IPS DF 6.9 (cell line): ENCODE data around the gene DTNB.

Source experiments
- DNase-seq: peaks from one replicate; pipeline ENCODE4 v3.0.0-alpha.2; 2013; ENCODE audit warnings: low read depth, low spot score
- H3K27ac ChIP-seq: one replicate; pipeline ENCODE4 v1.5.1; 2013; ENCODE audit warnings: low read length, control low read depth
- H3K27me3 ChIP-seq: 2 replicates; pipeline ENCODE4 v1.6.1; 2013; ENCODE audit warnings: mild to moderate bottlenecking, low read length; ENCODE audit not compliant: control insufficient read depth, insufficient read depth
- H3K36me3 ChIP-seq: 2 replicates; pipeline ENCODE4 v1.6.1; 2013; ENCODE audit warnings: low read length; ENCODE audit not compliant: control insufficient read depth, insufficient read depth
- H3K4me1 ChIP-seq: 2 replicates; pipeline ENCODE4 v1.6.1; 2013; ENCODE audit warnings: low read length; ENCODE audit not compliant: control insufficient read depth, insufficient read depth
- H3K4me3 ChIP-seq: 2 replicates; pipeline ENCODE4 v1.5.1; 2013; ENCODE audit warnings: mild to moderate bottlenecking, low read length
- H3K9me3 ChIP-seq: 2 replicates; pipeline ENCODE4 v1.6.1; 2013; ENCODE audit warnings: low read length, inconsistent platforms; ENCODE audit not compliant: control insufficient read depth, insufficient read depth
- WGBS: extraction: QIAGEN DNeasy Blood & Tissue Kit; methylation state at CpG from one replicate; pipeline ENCODE4 v1.1.7; 2013; ENCODE audit warnings: mixed read lengths, missing lambda C conversion rate; ENCODE audit not compliant: insufficient read length, insufficient coverage; 5-methylcytosine and 5-hydroxymethylcytosine counted together

Gene DTNB

DNA sequence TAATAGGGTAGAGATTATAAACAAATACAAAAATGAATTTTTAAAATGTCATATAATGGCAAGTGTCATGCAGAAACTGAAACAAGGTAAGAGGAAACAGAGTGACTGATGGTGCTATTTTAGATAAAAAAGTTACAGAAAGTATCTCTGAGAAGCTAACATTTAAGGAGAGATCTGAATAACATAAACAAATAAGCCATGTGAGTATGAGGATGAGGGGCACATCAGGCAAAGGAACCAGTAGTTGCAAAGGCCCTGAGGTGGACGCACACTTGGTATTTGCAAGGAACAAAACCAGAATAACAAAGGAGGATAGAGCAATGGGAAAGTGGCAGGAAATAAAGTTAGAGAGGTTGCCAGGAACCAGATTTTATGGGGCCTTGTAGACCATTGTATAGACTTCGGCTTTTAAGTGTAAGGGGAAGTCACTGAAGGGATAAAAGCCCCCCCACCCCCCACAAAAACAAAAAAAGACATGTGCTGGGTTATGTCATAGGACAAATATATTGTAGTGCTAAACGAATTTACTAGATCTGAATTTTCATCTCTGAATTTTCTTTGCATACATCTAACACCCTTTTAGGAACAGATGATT, 159.2 kb downstream of the DTNB start:
- H3K27me3 ChIP-seq: no peaks in the 10 kb centered on the region
- no peak overlapping the region for H3K4me3 ChIP-seq
- H3K9me3 ChIP-seq: no peaks in the 10 kb centered on the region
- no CpG with 5 or more reads among the region's 3 CpGs for WGBS
- no peaks in the 10 kb centered on the region for H3K36me3 ChIP-seq
- no peaks in the 10 kb centered on the region for H3K4me1 ChIP-seq
- H3K27ac ChIP-seq: no peak overlapping the region
- DNase-seq: no peak

- Histone ChIP-seq H3K36me3 (no peaks in the 10 kb centered on the region), H3K27me3 (no peaks in the 10 kb centered on the region), H3K4me1 (no peaks in the 10 kb centered on the region), H3K9me3 (no peaks in the 10 kb centered on the region), H3K27ac (no peak overlapping the region), H3K4me3 (no peak overlapping the region)
- DNase-seq: no peak
- no CpG with 5 or more reads among the region's 3 CpGs for WGBS
Measured at GRCh38 chr2:25512707-25513106, 160.7 kb downstream of the DTNB start.

DNA sequence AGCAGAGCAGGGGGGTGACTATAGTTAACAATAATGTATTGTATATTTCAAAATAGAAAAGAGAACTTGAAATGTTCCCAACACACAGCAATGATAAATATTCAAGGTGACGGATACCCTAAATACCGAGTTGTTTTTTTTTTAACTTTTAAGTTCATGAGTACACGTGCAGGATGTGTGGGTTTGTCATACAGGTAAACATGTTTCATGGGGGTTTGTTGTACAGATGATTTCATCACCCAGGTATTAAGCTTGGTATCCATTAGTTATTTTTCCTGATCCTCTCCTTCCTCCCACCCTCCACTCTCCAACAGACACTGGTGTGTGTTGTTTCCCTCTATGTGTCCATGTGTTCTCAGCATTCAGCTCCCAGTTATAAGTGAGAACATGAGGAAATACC, 167.2 kb downstream of the DTNB start:
- no peaks in the 10 kb centered on the region for H3K4me1 ChIP-seq
- no peaks in the 10 kb centered on the region for H3K27me3 ChIP-seq
- H3K36me3 ChIP-seq: no peaks in the 10 kb centered on the region
- WGBS: no CpG with 5 or more reads among the region's 3 CpGs
- no peak overlapping the region for H3K27ac ChIP-seq
- no peaks in the 10 kb centered on the region for H3K9me3 ChIP-seq
- H3K4me3 ChIP-seq: no peak overlapping the region
- no peak for DNase-seq

DNA sequence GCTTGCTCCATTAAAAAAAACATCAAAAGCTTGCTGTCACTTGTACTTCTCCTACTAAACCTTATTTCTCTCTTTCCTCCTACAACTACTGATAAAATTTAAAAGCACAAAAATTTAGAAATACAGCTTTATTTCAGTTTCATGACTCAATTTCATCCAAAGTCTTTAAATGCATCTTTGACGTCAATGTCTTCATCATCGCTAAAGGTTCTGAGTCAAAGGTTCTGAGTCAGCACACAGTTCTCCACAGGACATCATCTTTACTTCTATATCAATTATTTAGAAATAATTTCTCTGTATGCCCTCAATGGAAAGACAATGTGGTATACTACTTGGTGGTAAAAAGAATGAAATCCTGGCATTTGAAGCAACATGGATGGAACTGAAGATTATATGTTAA, 167.8 kb downstream of the DTNB start:
- no peaks in the 10 kb centered on the region for H3K9me3 ChIP-seq
- no peak for DNase-seq
- no CpG with 5 or more reads among the region's 2 CpGs for WGBS
- H3K4me1 ChIP-seq: no peaks in the 10 kb centered on the region
- no peak overlapping the region for H3K27ac ChIP-seq
- no peaks in the 10 kb centered on the region for H3K36me3 ChIP-seq
- no peaks in the 10 kb centered on the region for H3K27me3 ChIP-seq
- H3K4me3 ChIP-seq: no peak overlapping the region

- H3K36me3 ChIP-seq: no peaks in the 10 kb centered on the region
- H3K4me3 ChIP-seq: no peak overlapping the region
- no peak overlapping the region for H3K27ac ChIP-seq
- H3K9me3 ChIP-seq: no peaks in the 10 kb centered on the region
- DNase-seq: no peak
- WGBS: no CpG with 5 or more reads among the region's 3 CpGs
- H3K4me1 ChIP-seq: no peaks in the 10 kb centered on the region
- H3K27me3 ChIP-seq: no peaks in the 10 kb centered on the region
Measured at GRCh38 chr2:25505182-25505581, 168.2 kb downstream of the DTNB start.

DNA sequence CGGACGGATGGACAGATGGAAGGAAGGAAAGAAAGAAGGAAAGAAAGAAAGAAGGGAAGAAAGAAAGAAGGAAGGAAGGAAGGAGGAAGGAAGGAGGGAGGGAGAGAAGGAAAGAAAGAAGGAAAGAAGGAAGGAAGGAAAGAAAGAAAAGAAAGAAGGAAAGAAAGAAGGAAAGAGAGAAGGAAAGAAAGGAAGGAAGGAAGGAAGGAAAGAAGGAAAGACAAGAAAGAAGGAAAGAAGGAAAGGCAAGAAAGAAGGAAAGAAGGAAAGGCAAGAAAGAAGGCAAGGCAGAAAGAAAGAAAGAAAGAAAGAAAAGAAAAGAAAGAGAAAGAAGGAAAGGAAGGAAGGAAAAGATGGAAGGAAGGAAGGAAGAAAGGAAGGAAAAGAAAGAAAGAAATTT, 169.1 kb downstream of the DTNB start:
- Histone ChIP-seq H3K4me3 (no peak overlapping the region), H3K36me3 (no peaks in the 10 kb centered on the region), H3K27me3 (no peaks in the 10 kb centered on the region), H3K9me3 (no peaks in the 10 kb centered on the region), H3K4me1 (no peaks in the 10 kb centered on the region), H3K27ac (no peak overlapping the region)
- no peak for DNase-seq
- no CpG with 5 or more reads among the region's 2 CpGs for WGBS

DNA sequence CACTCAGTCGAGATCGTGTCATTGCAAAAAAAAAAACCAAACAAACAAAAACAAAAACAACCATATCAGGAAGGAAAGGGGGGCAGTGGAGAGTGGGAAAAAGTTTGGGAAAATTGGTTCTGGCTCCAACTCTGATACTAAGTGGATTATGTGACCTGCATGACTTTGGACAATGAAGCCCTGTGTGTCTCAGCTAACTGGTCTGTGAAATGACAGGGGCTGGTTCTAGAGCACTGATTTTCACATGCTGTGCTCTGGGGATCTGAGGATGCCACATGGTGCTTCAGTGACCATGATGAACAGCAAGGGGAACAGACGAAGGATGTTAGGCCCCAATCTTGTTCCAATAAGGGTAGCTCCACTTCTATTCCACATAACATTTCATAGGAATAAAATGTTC, 174.2 kb downstream of the DTNB start:
- Histone ChIP-seq H3K36me3 (no peaks in the 10 kb centered on the region), H3K9me3 (no peaks in the 10 kb centered on the region), H3K4me3 (no peak overlapping the region), H3K4me1 (no peaks in the 10 kb centered on the region), H3K27ac (no peak overlapping the region), H3K27me3 (no peaks in the 10 kb centered on the region)
- no CpG with 5 or more reads among the region's 3 CpGs for WGBS
- DNase-seq: no peak

GRCh38 chr2:25497918-25498407, 175.4 kb downstream of the DTNB start:
- no peaks in the 10 kb centered on the region for H3K4me1 ChIP-seq
- H3K4me3 ChIP-seq: no peak overlapping the region
- no peak for DNase-seq
- 100% methylated on average over 1 of the region's 2 CpGs for WGBS
- no peaks in the 10 kb centered on the region for H3K9me3 ChIP-seq
- H3K36me3 ChIP-seq: no peaks in the 10 kb centered on the region
- no peak overlapping the region for H3K27ac ChIP-seq
- H3K27me3 ChIP-seq: no peaks in the 10 kb centered on the region

GRCh38 chr2:25497229-25497917, 176.0 kb downstream of the DTNB start:
- no peak for DNase-seq
- H3K4me3 ChIP-seq: no peak overlapping the region
- H3K9me3 ChIP-seq: no peaks in the 10 kb centered on the region
- H3K27ac ChIP-seq: no peak overlapping the region
- no peaks in the 10 kb centered on the region for H3K36me3 ChIP-seq
- no peaks in the 10 kb centered on the region for H3K27me3 ChIP-seq
- no peaks in the 10 kb centered on the region for H3K4me1 ChIP-seq
- WGBS: no CpG with 5 or more reads among the region's 5 CpGs

GRCh38 chr2:25494616-25495015, 178.8 kb downstream of the DTNB start:
- no CpG with 5 or more reads among the region's 2 CpGs for WGBS
- H3K4me1 ChIP-seq: no peaks in the 10 kb centered on the region
- H3K9me3 ChIP-seq: no peaks in the 10 kb centered on the region
- H3K27me3 ChIP-seq: no peaks in the 10 kb centered on the region
- no peaks in the 10 kb centered on the region for H3K36me3 ChIP-seq
- DNase-seq: no peak
- no peak overlapping the region for H3K4me3 ChIP-seq
- H3K27ac ChIP-seq: no peak overlapping the region

DNA sequence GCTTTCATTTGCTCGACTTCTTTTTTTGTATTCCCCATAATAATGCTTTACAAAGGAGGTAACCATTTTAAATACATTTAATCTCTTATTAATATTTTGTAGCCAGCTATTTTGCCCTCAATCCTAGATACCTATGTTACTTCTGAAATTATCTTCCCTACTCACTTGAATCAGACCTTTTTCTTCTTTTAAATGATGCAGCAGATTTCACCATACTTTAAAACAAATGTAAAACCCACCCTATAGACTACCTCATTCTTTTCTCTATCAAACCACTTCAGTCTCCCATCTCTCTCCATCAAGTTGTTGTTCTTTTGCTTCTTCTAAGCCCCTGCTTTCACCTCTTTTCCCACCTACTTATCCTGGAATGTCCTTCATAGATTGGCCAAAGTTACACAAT, 180.2 kb downstream of the DTNB start:
- WGBS: no CpG with 5 or more reads among the region's 1 CpG
- no peak overlapping the region for H3K4me3 ChIP-seq
- H3K4me1 ChIP-seq: no peaks in the 10 kb centered on the region
- no peaks in the 10 kb centered on the region for H3K27me3 ChIP-seq
- DNase-seq: no peak
- H3K27ac ChIP-seq: no peak overlapping the region
- H3K9me3 ChIP-seq: no peaks in the 10 kb centered on the region
- no peaks in the 10 kb centered on the region for H3K36me3 ChIP-seq
